BE2C (cell line): ENCODE data around the gene GLI3.
A peak's percentile ranks its signal among the peaks of the same experiment; 100 is the strongest.

ENCODE experiments used
- DNase-seq: peaks from one replicate; pipeline ENCODE4 v3.0.0-alpha.2; 2020
- H3K27me3 ChIP-seq: fragments of 250-450 bp; sonication (Bioruptor Pico); 2 replicates; pipeline ENCODE4 v1.5.1; 2020; ENCODE audit warnings: mild to moderate bottlenecking
- H3K36me3 ChIP-seq: fragments of 250-450 bp; sonication (Bioruptor Pico); 2 replicates; pipeline ENCODE4 v1.5.1; 2020; ENCODE audit warnings: mild to moderate bottlenecking
- H3K4me1 ChIP-seq: fragments of 250-450 bp; sonication (Bioruptor Pico); 2 replicates; pipeline ENCODE4 v1.5.1; 2020
- H3K4me3 ChIP-seq: 2 replicates; pipeline ENCODE4 v1.5.1; 2011; ENCODE audit warnings: low read depth, low read length
- H3K9me3 ChIP-seq: fragments of 250-450 bp; sonication (Bioruptor Pico); 2 replicates; pipeline ENCODE4 v1.5.1; 2020
- CTCF ChIP-seq: IDR thresholded peaks from 2 replicates; pipeline ENCODE4 v1.5.1; 2012; ENCODE audit warnings: mild to moderate bottlenecking, low read depth, low read length

Gene GLI3

GRCh38 chr7:41955451-41955850 is 281.6 kb downstream of the GLI3 start:
- Histone ChIP-seq H3K4me3 (no peak overlapping the region), H3K36me3 (no peaks in the 10 kb centered on the region), H3K27me3 (no peaks in the 10 kb centered on the region), H3K4me1 (no peaks in the 10 kb centered on the region), H3K9me3 (no peaks in the 10 kb centered on the region)
- TF ChIP-seq CTCF: no peak
- no peak for DNase-seq

- Histone ChIP-seq H3K4me3 (no peak overlapping the region), H3K36me3 (no peaks in the 10 kb centered on the region), H3K4me1 (no peaks in the 10 kb centered on the region), H3K9me3 (no peaks in the 10 kb centered on the region), H3K27me3 (no peaks in the 10 kb centered on the region)
- no peak for TF ChIP-seq CTCF
- no peak for DNase-seq
Observed at GRCh38 chr7:41954976-41955375, 282.0 kb downstream of the GLI3 start.

- no peaks in the 10 kb centered on the region for H3K36me3 ChIP-seq
- no peak for DNase-seq
- no peaks in the 10 kb centered on the region for H3K27me3 ChIP-seq
- H3K4me1 ChIP-seq: no peaks in the 10 kb centered on the region
- no peaks in the 10 kb centered on the region for H3K9me3 ChIP-seq
- no peak for TF ChIP-seq CTCF
- no peak overlapping the region for H3K4me3 ChIP-seq
Observed at GRCh38 chr7:41948503-41948902, 288.5 kb downstream of the GLI3 start.

- Histone ChIP-seq H3K9me3 (no peaks in the 10 kb centered on the region), H3K4me3 (no peak overlapping the region), H3K36me3 (no peaks in the 10 kb centered on the region), H3K4me1 (no peaks in the 10 kb centered on the region), H3K27me3 (peaks cover 17% of the 10 kb centered on the region)
- peak; percentile 76 for DNase-seq
- peak; percentile 92 for TF ChIP-seq CTCF
Observed at GRCh38 chr7:41943094-41943577, 293.9 kb downstream of the GLI3 start.

GRCh38 chr7:41942468-41943093 is 294.4 kb downstream of the GLI3 start:
- Histone ChIP-seq H3K27me3 (peaks cover 17% of the 10 kb centered on the region), H3K4me1 (no peaks in the 10 kb centered on the region), H3K9me3 (no peaks in the 10 kb centered on the region), H3K36me3 (no peaks in the 10 kb centered on the region), H3K4me3 (no peak overlapping the region)
- DNase-seq: no peak
- TF ChIP-seq CTCF: no peak

- DNase-seq: peak; percentile 52
Observed at GRCh38 chr7:41940760-41941343, 296.2 kb downstream of the GLI3 start.

More at GRCh38 chr7:41940760-41941343, 296.2 kb downstream of the GLI3 start:
- Histone ChIP-seq H3K4me3 (no peak overlapping the region), H3K36me3 (no peaks in the 10 kb centered on the region), H3K4me1 (no peaks in the 10 kb centered on the region), H3K9me3 (no peaks in the 10 kb centered on the region), H3K27me3 (peaks cover 17% of the 10 kb centered on the region)
- TF ChIP-seq CTCF: peak; percentile 93
